HG02981 (cell line): ENCODE measurements around the gene NUTM2F.
"Not testable (repeated sequence)": the region's sequence is repeated elsewhere in the genome, so short reads cannot be mapped to it uniquely, and the experiment has no call there.

Source experiments
- ATAC-seq: cut with Tn5 transposase; IDR thresholded peaks from one replicate; pipeline ENCODE4 v1.9.1; 2021; ENCODE audit warnings: mild to moderate bottlenecking, moderate library complexity; ENCODE audit not compliant: unreplicated experiment

The NUTM2F gene

GRCh38 chr9:94315034-94315984 is 13.1 kb downstream of the NUTM2F start:
- not testable (repeated sequence) for ATAC-seq

GRCh38 chr9:94303321-94303720 is 25.1 kb downstream of the NUTM2F start:
- no peak for ATAC-seq

GRCh38 chr9:94302426-94302825 is 26.0 kb downstream of the NUTM2F start:
- ATAC-seq: no peak

GRCh38 chr9:94301583-94301982 is 26.9 kb downstream of the NUTM2F start:
- no peak for ATAC-seq

GRCh38 chr9:94300470-94301301 is 27.8 kb downstream of the NUTM2F start:
- no peak for ATAC-seq

GRCh38 chr9:94298949-94299599 is 29.4 kb downstream of the NUTM2F start:
- no peak for ATAC-seq

GRCh38 chr9:94289691-94290090 is 38.8 kb downstream of the NUTM2F start:
- ATAC-seq: no peak

DNA sequence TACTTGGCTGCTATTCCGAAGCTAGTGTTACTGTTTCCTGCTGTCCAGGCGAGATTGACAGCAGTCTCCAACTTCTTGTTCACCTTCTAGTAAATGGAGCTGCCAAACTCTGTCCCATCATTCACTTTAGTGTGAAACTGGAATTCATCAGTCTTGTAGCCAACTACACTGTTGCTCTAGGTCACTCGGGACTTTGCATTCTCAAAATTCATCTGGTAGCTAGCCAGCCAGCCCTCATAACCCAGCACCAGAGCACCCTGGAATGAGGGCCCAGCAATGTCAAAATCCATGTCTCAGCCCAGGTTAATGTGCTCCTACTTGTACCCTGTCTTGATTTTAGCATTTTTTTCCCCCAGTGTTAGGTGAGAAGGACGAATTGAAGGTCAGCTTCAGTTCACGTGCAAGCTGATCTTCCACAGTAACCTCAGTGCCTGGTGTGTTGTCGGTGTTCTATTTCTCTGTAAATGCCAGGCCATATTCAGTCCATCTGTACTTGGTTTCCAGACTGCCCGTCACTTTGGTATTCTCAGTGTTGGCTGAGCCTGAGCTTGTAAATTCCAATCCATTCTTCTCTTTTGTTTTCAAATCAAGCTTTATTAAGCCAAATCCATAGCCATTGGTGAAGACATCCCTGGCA is 40.4 kb downstream of the NUTM2F start:
- ATAC-seq: no peak

DNA sequence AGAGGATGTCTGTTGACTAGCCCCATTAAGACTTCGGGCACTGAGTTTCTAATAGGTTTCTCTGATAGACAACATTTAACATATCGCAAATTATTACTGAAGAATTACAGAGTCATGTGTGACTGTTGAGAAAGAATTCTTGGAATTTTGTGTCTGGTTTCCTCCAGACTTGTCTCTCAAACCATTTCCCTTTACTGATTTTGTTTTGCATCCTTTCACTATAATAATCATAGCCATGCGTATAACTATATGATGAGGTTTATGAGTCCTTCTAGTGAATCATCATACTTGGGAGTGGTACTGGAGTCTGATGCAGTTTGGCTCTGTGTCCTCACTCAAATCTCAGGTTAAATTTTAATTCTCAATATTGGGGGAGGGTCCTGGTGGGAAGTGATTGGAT is 42.3 kb downstream of the NUTM2F start:
- ATAC-seq: no peak

DNA sequence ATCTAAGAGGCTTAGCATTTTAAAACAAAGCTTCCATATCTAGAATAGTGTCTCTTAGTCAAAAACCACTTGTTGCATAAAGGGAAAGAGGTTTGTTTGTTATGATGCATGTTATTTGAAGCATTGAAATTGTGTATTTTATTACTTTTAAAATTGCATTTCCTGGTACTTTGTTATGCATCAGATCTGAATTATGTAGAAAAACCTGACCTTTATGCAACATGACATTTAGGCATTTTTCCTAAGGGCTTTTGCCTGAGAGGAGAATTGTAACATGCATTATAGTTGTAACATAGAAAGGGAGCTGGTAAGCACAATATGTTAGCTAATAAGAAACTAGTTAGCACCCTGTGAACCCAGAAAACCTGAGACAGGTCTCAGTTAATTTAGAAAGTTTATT is 47.3 kb downstream of the NUTM2F start:
- no peak for ATAC-seq

DNA sequence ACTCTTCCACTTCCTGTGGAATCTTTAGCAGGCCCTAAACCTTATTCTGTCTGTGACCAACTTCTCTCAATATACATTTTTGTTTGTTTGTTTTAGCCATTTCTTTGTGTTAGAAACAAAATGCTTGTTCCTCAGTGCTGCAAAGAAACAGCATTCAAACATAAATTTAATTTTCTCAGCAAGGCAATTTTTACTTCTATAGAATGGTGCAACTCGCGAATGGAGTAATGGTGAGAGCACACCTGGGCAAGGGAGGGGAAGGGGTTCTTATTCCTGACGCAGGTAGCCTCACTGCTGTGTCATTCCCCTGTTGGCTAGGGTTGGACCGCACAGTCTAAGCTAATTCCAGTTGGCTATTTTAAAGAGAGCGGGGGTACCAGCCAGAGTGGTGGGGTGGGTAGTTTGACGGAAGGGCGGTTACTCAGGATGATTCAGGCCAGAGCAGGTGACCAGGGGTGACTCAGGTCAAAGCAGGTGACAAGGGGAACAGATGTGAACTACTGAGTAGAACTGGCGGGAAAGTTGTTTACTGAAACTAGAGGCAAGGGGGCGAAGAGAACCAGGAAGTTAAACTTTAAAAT is 47.9 kb downstream of the NUTM2F start:
- no peak for ATAC-seq

GRCh38 chr9:94277885-94278536 is 50.4 kb downstream of the NUTM2F start:
- no peak for ATAC-seq

DNA sequence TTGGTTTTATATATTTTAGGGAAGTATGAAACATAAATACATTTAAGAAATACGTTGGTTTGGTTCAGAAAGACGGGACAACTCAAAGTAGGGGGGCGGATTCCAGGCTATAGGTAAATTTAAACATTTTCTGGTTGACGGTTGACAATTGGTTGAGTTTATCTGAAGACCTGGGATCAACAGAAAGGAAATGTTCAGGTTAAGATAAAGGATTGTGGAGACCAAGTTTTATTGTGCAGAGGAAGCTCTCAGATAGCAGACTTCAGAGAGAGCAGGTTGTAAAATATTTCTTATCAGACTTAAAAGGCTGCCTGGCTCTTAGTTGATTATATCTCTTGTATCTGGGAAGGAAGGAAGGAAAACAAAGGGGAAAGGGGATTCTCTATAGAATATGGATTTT is 51.4 kb downstream of the NUTM2F start:
- ATAC-seq: not testable (repeated sequence)

DNA sequence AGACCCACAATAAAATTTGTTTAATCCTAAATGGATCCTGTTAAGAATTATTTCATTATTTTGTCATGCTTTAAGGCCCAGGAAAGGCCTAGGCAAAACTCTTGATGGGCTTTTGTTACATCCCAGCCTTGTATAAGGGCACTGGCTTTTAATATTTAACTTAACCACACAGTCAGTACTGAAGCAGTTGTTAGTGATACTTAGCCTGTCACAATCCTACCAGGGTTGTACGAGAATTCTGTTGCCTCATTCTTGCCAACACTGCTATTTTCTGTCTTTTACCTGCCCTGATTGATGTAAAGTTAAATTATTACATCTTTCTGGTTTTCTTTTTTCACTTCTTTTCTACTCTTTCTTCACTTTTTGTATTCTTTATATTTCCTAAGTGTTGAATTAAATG is 58.4 kb downstream of the NUTM2F start:
- ATAC-seq: no peak

GRCh38 chr9:94269264-94269663 is 59.2 kb downstream of the NUTM2F start:
- ATAC-seq: no peak
